ENCODE results near the gene SAP30BP. TPM values are rescaled to one million over a fixed set of nuclear protein-coding genes. Genes with fewer than 3 reads are reported as not detected.
A peak's percentile ranks its signal among the peaks of the same experiment; 100 is the strongest.

The SAP30BP gene
- total RNA-seq, 2 donors from 2014 or later, result 47.2 to 73.8 TPM

- intact Hi-C loops (cut with DNase I), result no loop called here
- Histone ChIP-seq H3K9me3 (no peaks in the 10 kb centered on the region), H3K27me3 (no peaks in the 10 kb centered on the region), H3K4me1 (peaks cover 21% of the 10 kb centered on the region), H3K27ac (no peak overlapping the region), H3K4me3 (no peak overlapping the region), H3K36me3 (replicated peaks in 1 of 2; ENCODE audit: insufficient read depth in 1 of 2, low read depth in 2 of 2) (peaks cover 0 to 6% of the 10 kb centered on the region in 2 donors)
- 89 to 92% methylated on average over 10 of the region's 10 CpGs for WGBS, 2 donors
- DNase-seq (no peak), ATAC-seq (no peak)
- TF ChIP-seq POLR2A (IDR thresholded peaks at IDR 0.05) (no peak), CTCF (IDR thresholded peaks at IDR 0.05) (no peak)
Observed at GRCh38 chr17:75680431-75680830, 13.3 kb downstream of the SAP30BP start.

GRCh38 chr17:75681289-75681688, 14.2 kb downstream of the SAP30BP start:
- intact Hi-C loops (cut with DNase I), result no loop called here
- 87 to 97% methylated on average over 3 of the region's 3 CpGs for WGBS, 2 donors
- H3K36me3 ChIP-seq (replicated peaks in 1 of 2; ENCODE audit: insufficient read depth in 1 of 2, low read depth in 2 of 2), result peaks cover 0 to 3% of the 10 kb centered on the region in 2 donors
- H3K27ac ChIP-seq, result no peak overlapping the region
- H3K9me3 ChIP-seq, result no peaks in the 10 kb centered on the region
- no peaks in the 10 kb centered on the region for H3K27me3 ChIP-seq
- H3K4me1 ChIP-seq, result peaks cover 23% of the 10 kb centered on the region
- DNase-seq (no peak), ATAC-seq (no peak)
- no peak overlapping the region for H3K4me3 ChIP-seq
- TF ChIP-seq CTCF (IDR thresholded peaks at IDR 0.05) (no peak), POLR2A (IDR thresholded peaks at IDR 0.05) (no peak)

- Histone ChIP-seq H3K36me3 (replicated peaks in 1 of 2; ENCODE audit: insufficient read depth in 1 of 2, low read depth in 2 of 2) (peaks cover 0 to 1% of the 10 kb centered on the region in 2 donors), H3K27ac (peak overlapping the region in 1 of 4 donors; percentile 40), H3K4me3 (no peak overlapping the region), H3K27me3 (no peaks in the 10 kb centered on the region), H3K9me3 (no peaks in the 10 kb centered on the region), H3K4me1 (peaks cover 31% of the 10 kb centered on the region)
- no peak for ATAC-seq
- no peak for DNase-seq
- intact Hi-C loops (cut with DNase I), result no loop called here
- TF ChIP-seq POLR2A (IDR thresholded peaks at IDR 0.05), result no peak
- TF ChIP-seq CTCF (IDR thresholded peaks at IDR 0.05), result no peak
- 55 to 62% methylated on average over 4 of the region's 4 CpGs for WGBS, 2 donors
Observed at GRCh38 chr17:75683583-75683982, 16.4 kb downstream of the SAP30BP start.

- H3K27ac ChIP-seq, result peak overlapping the region in 2 of 4 donors; percentile 15 to 40
- H3K9me3 ChIP-seq, result no peaks in the 10 kb centered on the region
- no peaks in the 10 kb centered on the region for H3K27me3 ChIP-seq
- WGBS, 2 donors, result 86 to 88% methylated on average over 5 of the region's 5 CpGs
- H3K4me3 ChIP-seq, result no peak overlapping the region
- no peak for DNase-seq
- ATAC-seq, result no peak
- H3K36me3 ChIP-seq (replicated peaks in 1 of 2; ENCODE audit: insufficient read depth in 1 of 2, low read depth in 2 of 2), result no peaks in the 10 kb centered on the region
- H3K4me1 ChIP-seq, result peaks cover 33% of the 10 kb centered on the region
- intact Hi-C loops (cut with DNase I), result no loop called here
- TF ChIP-seq CTCF (IDR thresholded peaks at IDR 0.05), result no peak
- no peak for TF ChIP-seq POLR2A (IDR thresholded peaks at IDR 0.05)
Observed at GRCh38 chr17:75684249-75684648, 17.1 kb downstream of the SAP30BP start.

- H3K4me3 ChIP-seq, result no peak overlapping the region
- H3K36me3 ChIP-seq (replicated peaks in 1 of 2; ENCODE audit: insufficient read depth in 1 of 2, low read depth in 2 of 2), result no peaks in the 10 kb centered on the region
- TF ChIP-seq CTCF (IDR thresholded peaks at IDR 0.05) (no peak), POLR2A (IDR thresholded peaks at IDR 0.05) (no peak)
- peak; percentile 23 for ATAC-seq
- H3K27ac ChIP-seq, result peak overlapping the region in 2 of 4 donors; percentile 10 to 15
- 67 to 71% methylated on average over 7 of the region's 7 CpGs for WGBS, 2 donors
- peaks cover 33% of the 10 kb centered on the region for H3K4me1 ChIP-seq
- peak in 1 of 4 donors; percentile 20 for DNase-seq
- H3K27me3 ChIP-seq, result no peaks in the 10 kb centered on the region
- intact Hi-C loops (cut with DNase I), result no loop called here
- H3K9me3 ChIP-seq, result no peaks in the 10 kb centered on the region
Observed at GRCh38 chr17:75684924-75685323, 17.8 kb downstream of the SAP30BP start.

Measured in body of pancreas (tissue), 4 donors.